HEK293T (cell line): ENCODE data around the gene RTRAF.

Source experiments
- ELF4 ChIP-seq: fragments of 450-650 bp; IDR thresholded peaks from 2 replicates; pipeline ENCODE4 v1.6.1; 2017; ENCODE audit warnings: antibody characterized with exemption
- FOXA1 ChIP-seq: fragments of 450-650 bp; IDR thresholded peaks from 2 replicates; pipeline ENCODE4 v1.6.1; 2016; ENCODE audit warnings: mild to moderate bottlenecking
- FOXK2 ChIP-seq: fragments of 450-650 bp; IDR thresholded peaks from 2 replicates; pipeline ENCODE4 v1.6.1; 2016; ENCODE audit warnings: mild to moderate bottlenecking
- FOXM1 ChIP-seq: fragments of 450-650 bp; IDR thresholded peaks from 2 replicates; pipeline ENCODE4 v1.6.1; 2017; ENCODE audit warnings: mild to moderate bottlenecking, borderline replicate concordance
- SUZ12 ChIP-seq: fragments of 450-650 bp; IDR thresholded peaks from 2 replicates; pipeline ENCODE4 v1.6.1; 2016; ENCODE audit warnings: mild to moderate bottlenecking
- ZNF384 ChIP-seq: fragments of 450-650 bp; IDR thresholded peaks from 2 replicates; pipeline ENCODE4 v1.6.1; 2016
- TF ChIP-seq, protein P1 (sequence below): fragments of 450-650 bp; IDR thresholded peaks from 2 replicates; pipeline ENCODE4 v1.6.1; 2016

DNA sequence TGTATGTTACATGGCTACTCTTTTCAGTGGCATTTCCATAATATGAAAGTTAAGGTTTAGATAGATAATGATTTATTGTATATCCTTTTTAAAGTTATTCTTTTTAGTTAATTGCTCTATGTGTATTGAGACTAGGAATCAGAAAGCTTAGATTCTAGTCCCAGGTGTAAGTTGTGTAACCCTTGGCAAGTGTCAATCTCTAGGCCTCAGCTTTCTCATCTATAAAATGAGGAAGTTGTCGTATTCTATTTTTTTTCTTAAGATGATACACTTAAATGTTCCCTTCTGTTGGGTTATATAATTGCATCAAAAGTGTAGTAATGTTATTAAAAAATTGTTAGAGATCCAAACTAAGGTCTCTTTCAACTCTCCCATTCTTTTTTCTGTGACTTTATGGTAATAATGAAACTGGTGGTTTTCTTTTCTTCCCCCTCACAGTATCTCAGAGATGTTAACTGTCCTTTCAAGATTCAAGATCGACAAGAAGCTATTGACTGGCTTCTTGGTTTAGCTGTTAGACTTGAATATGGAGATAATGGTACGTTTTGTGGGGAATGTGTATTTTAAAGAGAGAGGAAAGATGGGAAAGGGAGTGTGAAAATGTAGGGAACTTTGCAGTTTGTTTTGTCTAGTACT lies 4.1 kb downstream of the RTRAF start:
- TF ChIP-seq, protein P1, sequence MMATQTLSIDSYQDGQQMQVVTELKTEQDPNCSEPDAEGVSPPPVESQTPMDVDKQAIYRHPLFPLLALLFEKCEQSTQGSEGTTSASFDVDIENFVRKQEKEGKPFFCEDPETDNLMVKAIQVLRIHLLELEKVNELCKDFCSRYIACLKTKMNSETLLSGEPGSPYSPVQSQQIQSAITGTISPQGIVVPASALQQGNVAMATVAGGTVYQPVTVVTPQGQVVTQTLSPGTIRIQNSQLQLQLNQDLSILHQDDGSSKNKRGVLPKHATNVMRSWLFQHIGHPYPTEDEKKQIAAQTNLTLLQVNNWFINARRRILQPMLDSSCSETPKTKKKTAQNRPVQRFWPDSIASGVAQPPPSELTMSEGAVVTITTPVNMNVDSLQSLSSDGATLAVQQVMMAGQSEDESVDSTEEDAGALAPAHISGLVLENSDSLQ: no peak
- TF ChIP-seq ELF4 (no peak), FOXK2 (no peak), FOXA1 (no peak), FOXM1 (no peak), ZNF384 (no peak), SUZ12 (no peak)
